ENCODE data around the gene CABLES2. TPM values are rescaled to one million over a fixed set of nuclear protein-coding genes. Genes with fewer than 3 reads are reported as not detected.

Gene CABLES2
- polyA plus RNA-seq, 2 of the 4 experiments (the other 2 are of a cell fraction), result 3.9 to 7.7 TPM

GRCh38 chr20:62395311-62396242, 11.5 kb downstream of the CABLES2 start:
- no peak overlapping the region for H3K4me2 ChIP-seq
- POLR2A ChIA-PET, result interaction anchor here (1.0 kb wide), 1 partner anchor 9 kb away, joined by 4 read pairs; the partner anchor contains the start of gene RPS21
- peak; percentile 44 to 72; a peak in 5 of 6 replicates for ATAC-seq
- no peak for FAIRE-seq
- CTCF ChIA-PET, result interaction anchor here (0.8 to 3.9 kb wide), 13 partner anchors 10 to 221 kb away, joined by 3 to 13 read pairs (median 5); partner anchors contain the start of gene ADRM1
- H3K4me1 ChIP-seq, result no peaks in the 10 kb centered on the region
- peak; percentile 26 for TF ChIP-seq CTCF (IDR thresholded peaks at IDR 0.05)
- TF ChIP-seq TFCP2L1 (CRISPR knock-in tag; IDR thresholded peaks at IDR 0.05), result no peak
- WGBS (ENCODE audit: missing lambda C conversion rate), result 80% methylated on average over 21 of the region's 27 CpGs
- H3K27ac ChIP-seq, result no peak overlapping the region
- no peak overlapping the region for H3K4me3 ChIP-seq
- DNase-seq (ENCODE audit: low read depth in 1 of 2, low spot score in 1 of 2), result no peak
- H3K9me3 ChIP-seq, result no peaks in the 10 kb centered on the region

GRCh38 chr20:62394248-62395245, 12.5 kb downstream of the CABLES2 start:
- TF ChIP-seq HOXB13 (CRISPR knock-in tag; IDR thresholded peaks at IDR 0.05; ENCODE audit: low read depth) (no peak), RAD21 (conservative IDR thresholded peaks at IDR 0.05 in 1 of 2, IDR thresholded peaks at IDR 0.05 in 1 of 2) (no peak), ATOH8 (CRISPR knock-in tag; IDR thresholded peaks at IDR 0.05; ENCODE audit: low read depth) (no peak), RCOR1 (IDR thresholded peaks at IDR 0.05; ENCODE audit: low read depth, low read length) (no peak)
- FAIRE-seq, result no peak
- POLR2A ChIA-PET, result no interaction called here
- Histone ChIP-seq H3K27ac (no peak overlapping the region), H3K4me2 (no peak overlapping the region), H3K4me3 (no peak overlapping the region), H3K4me1 (no peaks in the 10 kb centered on the region), H3K9me3 (no peaks in the 10 kb centered on the region)
- no peak for ATAC-seq
- WGBS (ENCODE audit: missing lambda C conversion rate), result 95% methylated on average over 36 of the region's 44 CpGs
- no peak for DNase-seq (ENCODE audit: low read depth in 1 of 2, low spot score in 1 of 2)
- CTCF ChIA-PET, result interaction anchor here (1.0 to 3.9 kb wide), 15 partner anchors 9 to 414 kb away, joined by 3 to 13 read pairs (median 5); partner anchors contain the start of gene ADRM1

GRCh38 chr20:62393830-62394229, 13.3 kb downstream of the CABLES2 start:
- no peak overlapping the region for H3K4me2 ChIP-seq
- no peaks in the 10 kb centered on the region for H3K9me3 ChIP-seq
- H3K4me1 ChIP-seq, result peaks cover 5% of the 10 kb centered on the region; the same call in 2 of the 3 replicates
- H3K4me3 ChIP-seq, result no peak overlapping the region
- 88% methylated on average over 20 of the region's 24 CpGs for WGBS (ENCODE audit: missing lambda C conversion rate)
- no peak overlapping the region for H3K27ac ChIP-seq
- DNase-seq (ENCODE audit: low read depth in 1 of 2, low spot score in 1 of 2), result no peak
- ChIA-PET CTCF (interaction anchor here (1.0 to 3.9 kb wide), 7 partner anchors 11 to 415 kb away, joined by 3 to 13 read pairs (median 5); no protein-coding TSS in a partner anchor), POLR2A (no interaction called here)
- no peak for FAIRE-seq
- TF ChIP-seq RCOR1 (IDR thresholded peaks at IDR 0.05; ENCODE audit: low read depth, low read length) (no peak), MYC (IDR thresholded peaks at IDR 0.05; ENCODE audit: borderline replicate concordance, low read length) (no peak), FOSB (CRISPR knock-in tag; IDR thresholded peaks at IDR 0.05) (no peak), EP300 (IDR thresholded peaks at IDR 0.05) (no peak), SREBF2 (IDR thresholded peaks at IDR 0.05) (no peak), HDAC2 (IDR thresholded peaks at IDR 0.05) (no peak), FOSL2 (IDR thresholded peaks at IDR 0.05) (no peak), FOSL2 (CRISPR knock-in tag; IDR thresholded peaks at IDR 0.05) (no peak), NR3C1 (IDR thresholded peaks at IDR 0.05) (no peak), JUN (IDR thresholded peaks at IDR 0.05) (no peak), E2F6 (IDR thresholded peaks at IDR 0.05; ENCODE audit: borderline replicate concordance, low read depth) (no peak), MAFK (IDR thresholded peaks at IDR 0.05; ENCODE audit: partially characterized antibody) (no peak), BHLHE40 (IDR thresholded peaks at IDR 0.05; ENCODE audit: low read depth, low read length) (no peak), ESRRA (IDR thresholded peaks at IDR 0.05; ENCODE audit: borderline replicate concordance, low read length) (no peak), ATOH8 (CRISPR knock-in tag; IDR thresholded peaks at IDR 0.05; ENCODE audit: low read depth) (no peak), POLR2AphosphoS2 (conservative IDR thresholded peaks at IDR 0.05; ENCODE audit: low read length) (no peak), KDM5A (IDR thresholded peaks at IDR 0.05) (no peak), RNF2 (IDR thresholded peaks at IDR 0.05; ENCODE audit: borderline replicate concordance, low read depth) (no peak), NPAS2 (CRISPR knock-in tag; IDR thresholded peaks at IDR 0.05; ENCODE audit: borderline replicate concordance) (no peak), RAD21 (conservative IDR thresholded peaks at IDR 0.05 in 1 of 2, IDR thresholded peaks at IDR 0.05 in 1 of 2) (no peak), HOXB5 (CRISPR knock-in tag; IDR thresholded peaks at IDR 0.05) (no peak)
- no peak for ATAC-seq
